ENCODE results near the gene KRTAP10-10. TPM values are rescaled to one million over a fixed set of nuclear protein-coding genes. Genes with fewer than 3 reads are reported as not detected.
"Not testable (repeated sequence)": the region's sequence is repeated elsewhere in the genome, so short reads cannot be mapped to it uniquely, and the experiment has no call there.

Gene KRTAP10-10
- total RNA-seq, 2 donors from 2014 or later, result not detected

DNA sequence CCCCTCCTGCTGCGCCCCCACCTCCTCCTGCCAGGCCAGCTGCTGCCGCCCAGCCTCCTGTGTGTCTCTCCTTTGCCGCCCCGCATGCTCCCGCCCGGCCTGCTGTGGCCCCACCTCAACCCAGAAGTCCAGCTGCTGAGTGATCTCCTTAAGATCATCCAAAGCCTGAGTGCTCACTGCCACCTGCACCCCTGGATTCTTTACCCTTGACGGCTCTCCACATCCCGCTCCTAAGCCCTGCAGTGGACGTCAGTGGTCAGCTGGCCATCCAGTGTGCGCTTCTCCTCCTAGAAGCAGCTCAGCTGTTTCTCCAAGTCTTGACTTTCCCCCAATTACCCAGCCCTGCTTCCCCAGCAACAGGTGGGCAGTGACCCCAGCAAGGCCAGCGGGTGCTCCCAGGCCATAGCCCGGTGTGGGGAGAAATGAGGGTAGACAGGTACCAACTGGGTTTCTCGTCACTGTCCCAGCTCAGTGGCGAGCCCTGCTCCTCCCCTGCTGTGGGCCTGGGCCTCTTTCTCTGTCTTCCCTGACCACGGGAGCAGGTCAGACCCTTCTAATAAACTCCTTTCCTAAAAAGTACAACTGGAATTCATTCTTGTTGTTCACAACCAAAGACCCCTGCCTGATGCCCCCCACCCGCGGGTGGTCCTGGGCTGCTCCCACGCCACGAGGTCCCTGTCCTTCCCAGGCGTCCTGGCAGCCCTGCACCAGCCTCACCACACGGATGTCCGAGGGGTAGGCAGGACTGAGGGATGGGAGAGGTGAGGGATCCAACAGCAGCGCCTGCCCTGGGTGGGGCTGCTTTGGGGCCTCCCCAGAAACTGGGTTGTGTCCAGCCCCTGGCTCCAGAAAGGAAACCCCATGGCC lies 35.3 kb upstream of the KRTAP10-10 start:
- DNase-seq (no peak), ATAC-seq (no peak)
- intact Hi-C loops (cut with DNase I), result no loop called here

GRCh38 chr21:44602463-44602850 lies 34.7 kb upstream of the KRTAP10-10 start:
- intact Hi-C loops (cut with DNase I), result no loop called here
- no peak for ATAC-seq

DNA sequence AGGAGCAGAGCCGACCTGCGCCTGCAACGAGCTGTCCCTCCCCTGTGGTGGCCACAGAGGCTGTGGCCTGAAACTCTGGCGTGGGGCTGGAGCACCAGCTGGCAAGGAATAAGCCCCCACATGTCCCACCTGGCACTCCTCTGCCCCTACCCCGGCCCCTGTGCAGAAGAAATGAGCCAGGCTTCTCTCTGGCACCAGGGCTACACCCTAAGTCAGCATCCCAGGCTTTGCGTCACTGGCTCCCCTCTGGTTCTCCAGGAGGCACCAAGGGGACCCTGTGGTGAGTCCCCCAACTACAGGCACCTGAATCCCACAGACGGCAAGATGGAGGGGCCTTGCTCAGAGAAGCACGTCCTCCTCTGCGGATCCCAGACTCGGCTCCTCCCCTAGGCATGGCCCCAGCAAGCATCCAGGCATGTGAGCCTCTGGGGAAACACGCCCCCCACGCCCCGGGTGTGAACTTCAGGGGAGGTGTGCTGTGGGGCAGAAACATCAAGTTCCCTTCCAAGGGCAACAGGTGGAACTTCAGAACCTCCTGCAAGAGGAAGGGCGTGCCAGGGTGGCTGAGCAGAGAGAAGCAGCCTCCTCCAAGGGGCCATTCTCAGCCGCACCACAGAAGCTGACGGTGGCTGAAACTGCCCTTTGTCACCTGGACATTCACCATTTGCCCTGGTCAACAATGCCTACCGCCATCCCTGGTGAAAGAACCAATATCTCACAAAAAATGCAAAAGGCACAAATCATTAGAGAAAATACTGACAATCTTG lies 33.9 kb upstream of the KRTAP10-10 start:
- intact Hi-C loops (cut with DNase I), result no loop called here
- DNase-seq, result no peak
- no peak for ATAC-seq

More at GRCh38 chr21:44602463-44602850, 34.7 kb upstream of the KRTAP10-10 start:
- DNase-seq, result no peak

GRCh38 chr21:44603911-44604310 lies 33.2 kb upstream of the KRTAP10-10 start:
- intact Hi-C loops (cut with DNase I), result no loop called here
- DNase-seq (no peak), ATAC-seq (no peak)

- intact Hi-C loops (cut with DNase I), result no loop called here
- DNase-seq (no peak), ATAC-seq (no peak)
Measured at GRCh38 chr21:44606495-44606894, 30.7 kb upstream of the KRTAP10-10 start.

DNA sequence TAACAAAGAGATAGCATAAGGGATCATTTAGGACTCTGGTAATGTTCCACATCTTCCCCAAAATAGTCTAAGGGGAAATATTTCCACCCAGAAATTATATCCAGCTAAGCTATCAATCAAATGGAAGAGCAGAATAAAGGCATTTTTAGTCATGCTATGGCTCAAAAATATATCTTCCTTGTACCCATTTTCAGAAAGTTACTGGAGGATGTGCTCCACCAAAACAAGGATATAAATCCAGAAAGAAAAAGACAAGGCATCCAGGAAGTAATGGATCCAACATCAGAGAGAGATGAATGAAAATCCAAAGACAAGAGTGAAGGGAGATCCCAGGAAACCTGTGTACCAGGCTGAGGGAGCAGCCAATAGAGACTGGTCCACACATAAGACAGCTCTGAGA lies 28.0 kb upstream of the KRTAP10-10 start:
- DNase-seq (no peak), ATAC-seq (no peak)
- intact Hi-C loops (cut with DNase I), result no loop called here

GRCh38 chr21:44610157-44610843 lies 26.9 kb upstream of the KRTAP10-10 start:
- ATAC-seq; intact Hi-C loops (cut with DNase I); DNase-seq: not testable (repeated sequence)

GRCh38 chr21:44611551-44611950 lies 25.6 kb upstream of the KRTAP10-10 start:
- ATAC-seq (no peak), DNase-seq (no peak)
- intact Hi-C loops (cut with DNase I), result no loop called here

GRCh38 chr21:44612029-44612486 lies 25.1 kb upstream of the KRTAP10-10 start, which contains the start of gene KRTAP10-8:
Gene KRTAP10-8, plus strand, starts transcription at chr21:44612079. Its CDS starts 22 bp downstream, at chr21:44612101.
- no peak for DNase-seq
- intact Hi-C loops (cut with DNase I), result no loop called here
- ATAC-seq, result no peak

DNA sequence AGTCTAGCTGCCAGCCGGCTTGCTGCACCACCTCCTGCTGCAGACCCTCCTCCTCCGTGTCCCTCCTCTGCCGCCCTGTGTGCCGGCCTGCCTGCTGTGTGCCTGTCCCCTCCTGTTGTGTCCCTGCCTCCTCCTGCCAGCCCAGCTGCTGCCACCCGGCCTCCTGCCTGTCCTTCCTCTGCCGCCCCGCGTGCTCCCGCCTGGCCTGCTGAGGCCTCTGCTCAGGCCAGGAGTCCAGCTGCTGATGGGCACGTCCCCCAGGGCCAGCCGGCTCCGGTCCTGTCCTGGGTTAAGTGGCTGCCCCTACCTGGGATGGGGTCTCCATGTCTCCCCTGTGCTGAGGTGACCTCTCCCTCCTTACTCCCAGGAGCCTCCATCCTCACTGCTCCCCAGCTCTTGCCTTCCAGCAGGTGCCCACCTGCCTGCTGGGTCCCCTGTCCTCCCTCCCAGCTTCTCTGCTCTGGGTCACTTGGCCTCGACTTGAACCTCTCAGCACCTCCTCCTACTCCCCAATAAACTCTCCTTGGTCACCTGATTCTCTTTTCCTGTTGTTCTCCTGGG lies 24.4 kb upstream of the KRTAP10-10 start:
- ATAC-seq, result no peak
- intact Hi-C loops (cut with DNase I), result no loop called here
- no peak for DNase-seq

DNA sequence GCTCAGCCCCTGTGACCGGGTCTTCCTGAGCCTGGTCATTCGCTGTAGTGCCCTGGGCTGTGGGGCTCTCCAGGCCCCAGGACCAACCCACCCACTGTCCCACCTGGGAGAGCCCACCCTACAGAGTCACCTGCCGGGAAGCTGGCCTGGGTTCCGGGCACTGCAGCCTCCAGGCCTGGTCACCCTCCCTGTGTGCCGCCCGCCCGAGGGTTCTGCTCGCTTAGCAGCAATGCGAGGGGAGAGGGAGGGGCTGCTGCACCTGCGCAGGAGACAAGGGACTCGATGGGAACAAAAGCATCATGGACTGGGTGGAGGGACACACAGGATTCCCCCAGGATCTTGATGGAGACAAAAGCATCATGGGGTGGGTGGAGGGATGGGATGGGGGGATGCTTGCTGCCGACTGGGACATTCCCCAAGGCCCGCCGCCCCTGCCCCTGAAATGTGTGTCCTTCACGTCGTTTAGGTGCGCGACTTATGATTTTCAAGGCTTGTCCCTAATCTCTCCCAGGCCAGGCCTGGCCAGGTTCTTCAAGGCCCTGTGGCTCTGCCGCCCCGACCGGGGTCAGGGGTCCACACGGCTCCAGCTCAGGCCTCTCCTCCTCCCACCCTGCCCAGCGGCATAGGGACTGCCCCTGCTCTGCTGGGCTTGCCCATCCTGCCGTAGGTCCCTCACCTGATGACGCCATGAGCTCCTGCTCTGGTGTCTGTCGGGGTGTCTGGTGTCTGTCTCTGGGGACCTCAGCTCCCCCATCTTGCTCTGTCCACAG lies 23.6 kb upstream of the KRTAP10-10 start:
- no peak for DNase-seq
- ATAC-seq, result no peak
- intact Hi-C loops (cut with DNase I), result no loop called here

GRCh38 chr21:44614161-44614631 lies 23.0 kb upstream of the KRTAP10-10 start:
- ATAC-seq (no peak), DNase-seq (no peak)
- intact Hi-C loops (cut with DNase I), result no loop called here

DNA sequence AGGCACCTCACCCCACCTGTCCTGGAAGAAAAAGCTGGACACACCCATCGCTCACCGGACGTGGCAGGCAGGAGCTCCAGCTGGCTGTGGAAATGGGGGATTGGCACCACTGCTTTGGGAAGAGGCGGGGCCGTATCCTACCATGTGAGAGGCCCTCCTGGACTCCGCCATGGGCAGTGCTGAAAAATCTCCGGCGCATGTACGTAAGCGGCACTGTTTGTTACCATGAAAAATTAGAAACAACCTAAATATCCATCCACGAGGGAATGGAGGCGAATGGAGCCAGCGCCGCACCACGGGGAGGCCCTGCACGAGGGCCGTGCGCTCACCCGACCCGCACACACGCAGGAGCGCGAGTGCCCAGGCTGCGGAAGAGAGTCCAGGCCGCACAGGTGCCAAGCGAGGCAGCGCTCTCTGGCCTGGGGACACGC lies 22.2 kb upstream of the KRTAP10-10 start:
- ATAC-seq (no peak), DNase-seq (no peak)
- intact Hi-C loops (cut with DNase I), result no loop called here

GRCh38 chr21:44615466-44615865 lies 21.7 kb upstream of the KRTAP10-10 start:
- intact Hi-C loops (cut with DNase I), result no loop called here
- no peak for ATAC-seq
- no peak for DNase-seq

DNA sequence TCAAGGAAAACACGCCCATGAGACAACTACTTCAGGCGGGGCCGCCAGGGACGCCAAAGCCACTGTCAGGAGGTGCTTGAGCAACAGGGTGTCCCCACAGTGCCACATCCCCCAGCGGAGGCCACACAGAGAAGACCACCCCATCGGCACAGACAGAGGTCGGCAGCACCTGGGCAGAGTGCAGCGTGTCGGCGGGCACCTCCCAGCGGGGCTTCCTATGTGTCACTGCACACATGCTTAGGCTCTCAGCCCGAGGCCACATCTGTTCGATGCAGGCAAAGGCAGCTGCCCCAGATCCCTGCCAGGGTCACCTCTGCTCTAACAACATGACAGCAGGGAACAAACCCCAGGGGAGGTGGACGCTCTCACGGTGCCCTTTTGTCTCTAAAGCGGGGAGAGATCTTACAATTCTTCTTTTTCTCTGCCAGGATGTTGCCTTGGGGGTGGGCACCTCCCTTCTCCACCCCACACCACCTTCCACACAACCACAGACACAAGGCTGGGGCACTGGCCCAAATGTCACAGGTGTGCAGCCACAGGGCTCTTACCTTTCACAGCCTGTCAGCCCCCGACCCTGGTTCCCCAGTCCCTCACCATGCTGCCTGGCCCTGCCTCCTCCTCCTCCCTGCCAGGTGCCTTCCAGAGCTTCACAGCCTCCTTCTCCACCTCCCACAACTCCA lies 21.1 kb upstream of the KRTAP10-10 start:
- DNase-seq, result no peak
- intact Hi-C loops (cut with DNase I), result no loop called here

DNA sequence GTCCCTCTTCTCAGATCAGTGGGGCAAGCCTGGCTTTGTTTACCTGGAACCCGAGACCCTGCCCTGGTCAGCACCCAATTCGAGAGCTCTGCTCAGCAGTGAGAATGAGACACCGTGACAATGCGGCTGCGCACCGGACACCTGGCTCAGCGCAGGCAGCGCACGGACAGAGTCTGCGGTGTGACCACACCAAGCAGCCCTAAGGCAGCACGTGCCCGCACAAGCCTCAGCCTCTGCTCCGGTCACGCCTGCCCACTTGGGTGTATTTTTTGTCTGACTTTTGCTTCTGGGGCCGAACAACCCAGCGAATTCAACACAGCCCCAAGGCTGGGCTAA lies 20.6 kb upstream of the KRTAP10-10 start:
- no peak for DNase-seq
- ATAC-seq, result no peak
- intact Hi-C loops (cut with DNase I), result no loop called here

More for the DNA sequence above, 21.1 kb upstream of the KRTAP10-10 start:
- ATAC-seq, result no peak

GRCh38 chr21:44617071-44617501 lies 20.1 kb upstream of the KRTAP10-10 start:
- ATAC-seq (no peak), DNase-seq (no peak)
- intact Hi-C loops (cut with DNase I), result no loop called here

- DNase-seq (no peak), ATAC-seq (peak in 1 of 2 donors; percentile 70)
- intact Hi-C loops (cut with DNase I), result no loop called here
Measured at GRCh38 chr21:44618504-44618903, 18.7 kb upstream of the KRTAP10-10 start.
